Tibial nerve (tissue), 3 donors: Measurements from ENCODE around the gene ZBTB21.

Source experiments
- POLR2A ChIP-seq, 2 donors: fragments of 450-650 bp; IDR thresholded peaks; one replicate each; pipeline ENCODE4 v1.6.1; 2017; ENCODE audit warnings: antibody characterized with exemption in 2 of 2, mild to moderate bottlenecking in 2 of 2, moderate library complexity in 2 of 2
- TF ChIP-seq, protein P1 (sequence below), 5 experiments: fragments of 200-600 bp in 3 of 5; fragments of 450-650 bp in 2 of 5; sonication (generic) in 3 of 5; IDR thresholded peaks; one replicate each; pipeline ENCODE4 v1.5.1; 2016 to 2019; ENCODE audit warnings: antibody characterized with exemption in 5 of 5, mild to moderate bottlenecking in 3 of 5, moderate library complexity in 2 of 5

DNA sequence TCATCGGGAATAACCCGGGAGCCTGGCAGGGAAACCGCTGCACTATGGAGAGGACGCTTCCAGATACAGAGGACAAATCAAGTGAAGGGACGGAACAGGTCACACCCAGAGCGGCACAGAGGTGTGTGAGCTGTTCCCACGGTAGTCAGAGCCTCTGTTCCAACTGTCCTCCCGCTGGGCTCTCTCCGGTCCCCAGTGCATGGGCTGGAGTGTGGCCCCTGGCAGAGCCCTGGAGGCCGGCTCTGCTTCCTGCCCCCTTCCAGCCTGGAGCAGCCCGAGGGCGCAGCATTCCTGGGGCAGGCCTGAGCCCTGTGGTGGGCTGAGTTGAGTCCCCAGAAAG, 11.9 kb upstream of the ZBTB21 start:
- TF ChIP-seq POLR2A (IDR thresholded peaks at IDR 0.05): no peak
- TF ChIP-seq, protein P1, sequence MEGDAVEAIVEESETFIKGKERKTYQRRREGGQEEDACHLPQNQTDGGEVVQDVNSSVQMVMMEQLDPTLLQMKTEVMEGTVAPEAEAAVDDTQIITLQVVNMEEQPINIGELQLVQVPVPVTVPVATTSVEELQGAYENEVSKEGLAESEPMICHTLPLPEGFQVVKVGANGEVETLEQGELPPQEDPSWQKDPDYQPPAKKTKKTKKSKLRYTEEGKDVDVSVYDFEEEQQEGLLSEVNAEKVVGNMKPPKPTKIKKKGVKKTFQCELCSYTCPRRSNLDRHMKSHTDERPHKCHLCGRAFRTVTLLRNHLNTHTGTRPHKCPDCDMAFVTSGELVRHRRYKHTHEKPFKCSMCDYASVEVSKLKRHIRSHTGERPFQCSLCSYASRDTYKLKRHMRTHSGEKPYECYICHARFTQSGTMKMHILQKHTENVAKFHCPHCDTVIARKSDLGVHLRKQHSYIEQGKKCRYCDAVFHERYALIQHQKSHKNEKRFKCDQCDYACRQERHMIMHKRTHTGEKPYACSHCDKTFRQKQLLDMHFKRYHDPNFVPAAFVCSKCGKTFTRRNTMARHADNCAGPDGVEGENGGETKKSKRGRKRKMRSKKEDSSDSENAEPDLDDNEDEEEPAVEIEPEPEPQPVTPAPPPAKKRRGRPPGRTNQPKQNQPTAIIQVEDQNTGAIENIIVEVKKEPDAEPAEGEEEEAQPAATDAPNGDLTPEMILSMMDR (IDR thresholded peaks at IDR 0.05): no peak
